Measurements from ENCODE around the gene CFHR2.

Gene CFHR2

GRCh38 chr1:196951711-196952394 is 8.3 kb downstream of the CFHR2 start:
- DNase-seq (ENCODE audit: low read depth): peak; percentile 9
- no peak for TF ChIP-seq CTCF (conservative IDR thresholded peaks at IDR 0.05; ENCODE audit: low read depth, low read length)
- no peak overlapping the region for H3K4me3 ChIP-seq (ENCODE audit: low read depth, low read length)

- no peak overlapping the region for H3K4me3 ChIP-seq (ENCODE audit: low read depth, low read length)
- no peak for TF ChIP-seq CTCF (conservative IDR thresholded peaks at IDR 0.05; ENCODE audit: low read depth, low read length)
- DNase-seq (ENCODE audit: low read depth): no peak
These were observed 11.2 kb downstream of the CFHR2 start for GRCh38 chr1:196954778-196955177.

GRCh38 chr1:196955926-196956325 is 12.4 kb downstream of the CFHR2 start:
- no peak for TF ChIP-seq CTCF (conservative IDR thresholded peaks at IDR 0.05; ENCODE audit: low read depth, low read length)
- no peak for DNase-seq (ENCODE audit: low read depth)
- H3K4me3 ChIP-seq (ENCODE audit: low read depth, low read length): no peak overlapping the region

- no peak overlapping the region for H3K4me3 ChIP-seq (ENCODE audit: low read depth, low read length)
- no peak for TF ChIP-seq CTCF (conservative IDR thresholded peaks at IDR 0.05; ENCODE audit: low read depth, low read length)
- no peak for DNase-seq (ENCODE audit: low read depth)
These were observed 17.3 kb downstream of the CFHR2 start for GRCh38 chr1:196960854-196961253.

GRCh38 chr1:196970182-196970581 is 26.6 kb downstream of the CFHR2 start:
- DNase-seq (ENCODE audit: low read depth): no peak
- TF ChIP-seq CTCF (conservative IDR thresholded peaks at IDR 0.05; ENCODE audit: low read depth, low read length): no peak

GRCh38 chr1:196976278-196976677 is 32.7 kb downstream of the CFHR2 start:
- H3K4me3 ChIP-seq (ENCODE audit: low read depth, low read length): no peak overlapping the region
- no peak for TF ChIP-seq CTCF (conservative IDR thresholded peaks at IDR 0.05; ENCODE audit: low read depth, low read length)
- DNase-seq (ENCODE audit: low read depth): no peak

More at GRCh38 chr1:196970182-196970581, 26.6 kb downstream of the CFHR2 start:
- H3K4me3 ChIP-seq (ENCODE audit: low read depth, low read length): no peak overlapping the region

- no peak for TF ChIP-seq CTCF (conservative IDR thresholded peaks at IDR 0.05; ENCODE audit: low read depth, low read length)
- DNase-seq (ENCODE audit: low read depth): no peak
- H3K4me3 ChIP-seq (ENCODE audit: low read depth, low read length): no peak within 1 kb of the TSS
These were observed 33.7 kb downstream of the CFHR2 start, which contains the start of gene CFHR5 for GRCh38 chr1:196977278-196977677. CFHR5 (plus strand) TSS chr1:196977556; CDS start chr1:196977665, 109 bp downstream.
